Neural crest cell (in vitro differentiated cells): Measurements from ENCODE around the gene SSC4D. TPM values are rescaled to one million over a fixed set of nuclear protein-coding genes. Genes with fewer than 3 reads are reported as not detected.

Experiments used
- DNase-seq: peaks from one replicate; pipeline ENCODE4 v3.0.0; 2021; ENCODE audit warnings: low read depth, mixed read lengths, low spot score
- H3K27ac Mint-ChIP-seq: one replicate; pipeline ENCODE4 v1.8.0; 2021; ENCODE audit warnings: mild to moderate bottlenecking, mixed read lengths; ENCODE audit not compliant: unreplicated experiment
- H3K27me3 Mint-ChIP-seq: 2 replicates; pipeline ENCODE4 v1.8.0; 2021; ENCODE audit warnings: low read depth, mild to moderate bottlenecking, mixed read lengths
- H3K36me3 Mint-ChIP-seq: 2 replicates; pipeline ENCODE4 v1.8.0; 2021; ENCODE audit warnings: low read depth, mild to moderate bottlenecking, mixed read lengths
- H3K4me1 Mint-ChIP-seq: 2 replicates; pipeline ENCODE4 v1.8.0; 2021; ENCODE audit warnings: mixed read lengths
- H3K4me3 Mint-ChIP-seq: one replicate; pipeline ENCODE4 v1.8.0; 2021; ENCODE audit warnings: mild to moderate bottlenecking, mixed read lengths
- H3K9me3 Mint-ChIP-seq: 2 replicates; pipeline ENCODE4 v1.8.0; 2021; ENCODE audit warnings: mixed read lengths
- total RNA-seq: library from RNA; stranded (reverse); gene quantifications from 2 replicates; pipeline ENCODE4 v1.2.1, GENCODE V29; 2021
- TF ChIP-seq, protein P1 (sequence below): fragments of 200-600 bp; sonication (generic); conservative IDR thresholded peaks from 2 replicates; pipeline ENCODE4 v1.5.0; 2021; ENCODE audit warnings: antibody characterized with exemption, mild to moderate bottlenecking

Gene SSC4D
- total RNA-seq, 1 donor from 2014 or later = 1.1 TPM

DNA sequence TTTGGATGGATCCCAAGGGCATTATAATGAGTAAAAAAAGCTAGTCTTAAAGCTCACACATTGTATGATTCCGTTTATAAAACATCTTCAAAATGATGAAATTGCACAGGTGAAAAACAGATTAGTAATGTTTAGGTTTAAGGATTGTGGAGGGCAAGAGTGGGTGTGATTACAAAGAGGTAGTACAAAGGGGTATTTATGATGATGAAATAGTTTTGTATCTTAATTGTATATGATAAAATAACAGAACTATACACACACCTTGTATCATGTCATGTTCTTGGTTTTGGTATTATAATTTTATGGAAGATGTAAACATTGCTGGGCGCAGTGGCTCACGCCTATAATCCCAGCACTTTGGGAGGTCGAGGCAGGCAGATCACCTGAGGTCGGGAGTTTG lies 2.8 kb upstream of the SSC4D start:
- Mint-ChIP-seq H3K4me1 (peaks cover 9% of the 10 kb centered on the region), H3K9me3 (no peaks in the 10 kb centered on the region), H3K27me3 (peaks cover 15% of the 10 kb centered on the region), H3K27ac (no peak overlapping the region), H3K4me3 (no peak overlapping the region), H3K36me3 (no peaks in the 10 kb centered on the region)
- DNase-seq = no peak
- TF ChIP-seq, protein P1, sequence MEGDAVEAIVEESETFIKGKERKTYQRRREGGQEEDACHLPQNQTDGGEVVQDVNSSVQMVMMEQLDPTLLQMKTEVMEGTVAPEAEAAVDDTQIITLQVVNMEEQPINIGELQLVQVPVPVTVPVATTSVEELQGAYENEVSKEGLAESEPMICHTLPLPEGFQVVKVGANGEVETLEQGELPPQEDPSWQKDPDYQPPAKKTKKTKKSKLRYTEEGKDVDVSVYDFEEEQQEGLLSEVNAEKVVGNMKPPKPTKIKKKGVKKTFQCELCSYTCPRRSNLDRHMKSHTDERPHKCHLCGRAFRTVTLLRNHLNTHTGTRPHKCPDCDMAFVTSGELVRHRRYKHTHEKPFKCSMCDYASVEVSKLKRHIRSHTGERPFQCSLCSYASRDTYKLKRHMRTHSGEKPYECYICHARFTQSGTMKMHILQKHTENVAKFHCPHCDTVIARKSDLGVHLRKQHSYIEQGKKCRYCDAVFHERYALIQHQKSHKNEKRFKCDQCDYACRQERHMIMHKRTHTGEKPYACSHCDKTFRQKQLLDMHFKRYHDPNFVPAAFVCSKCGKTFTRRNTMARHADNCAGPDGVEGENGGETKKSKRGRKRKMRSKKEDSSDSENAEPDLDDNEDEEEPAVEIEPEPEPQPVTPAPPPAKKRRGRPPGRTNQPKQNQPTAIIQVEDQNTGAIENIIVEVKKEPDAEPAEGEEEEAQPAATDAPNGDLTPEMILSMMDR = no peak

DNA sequence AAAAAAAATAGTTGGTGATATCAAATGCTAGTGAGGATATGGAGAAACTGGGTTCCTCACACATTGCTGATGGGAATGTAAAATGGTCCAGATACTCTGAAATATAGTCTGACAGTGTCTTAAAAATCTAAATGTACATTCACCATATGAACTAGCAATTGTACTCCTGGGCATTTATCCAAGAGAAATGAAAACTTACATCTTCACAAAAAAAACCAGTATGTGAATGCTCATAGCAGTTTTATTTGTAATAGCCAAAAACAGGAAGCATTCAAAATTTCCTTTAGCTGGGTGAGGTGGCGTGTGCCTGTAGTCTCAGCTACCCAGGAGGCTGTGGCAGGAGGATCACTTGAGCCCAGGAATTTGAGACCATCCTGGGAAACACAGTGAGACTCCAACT lies 2.1 kb upstream of the SSC4D start:
- TF ChIP-seq, protein P1 = no peak
- peaks cover 15% of the 10 kb centered on the region for H3K27me3 Mint-ChIP-seq
- no peak overlapping the region for H3K27ac Mint-ChIP-seq
- no peak overlapping the region for H3K4me3 Mint-ChIP-seq
- H3K4me1 Mint-ChIP-seq = peaks cover 9% of the 10 kb centered on the region
- H3K9me3 Mint-ChIP-seq = no peaks in the 10 kb centered on the region
- H3K36me3 Mint-ChIP-seq = no peaks in the 10 kb centered on the region
- DNase-seq = no peak

DNA sequence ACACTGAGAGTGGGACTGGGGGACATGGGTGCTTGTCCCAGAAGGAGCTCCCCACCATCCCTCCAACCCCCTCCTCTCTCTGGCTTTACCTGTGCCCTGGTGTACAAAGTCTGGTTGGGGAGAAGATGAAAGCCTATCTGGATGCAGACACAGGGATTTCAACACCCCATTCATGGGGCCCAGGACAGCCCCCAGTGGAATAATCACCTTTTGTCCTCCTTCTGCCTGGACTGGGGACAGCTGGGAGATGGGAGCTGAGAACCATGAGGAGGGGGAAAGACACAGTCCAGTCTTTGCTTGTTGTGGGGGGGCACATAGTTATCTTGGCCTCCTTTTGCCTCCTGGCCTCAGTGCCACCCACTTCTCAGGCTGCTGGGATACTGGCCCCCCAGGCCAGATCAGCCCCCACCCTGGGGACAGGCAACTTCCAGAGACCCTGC lies 1.4 kb downstream of the SSC4D start:
- Mint-ChIP-seq H3K27me3 (peaks cover 15% of the 10 kb centered on the region), H3K27ac (peak overlapping the region; percentile 69), H3K4me1 (peaks cover 9% of the 10 kb centered on the region), H3K4me3 (no peak overlapping the region), H3K9me3 (no peaks in the 10 kb centered on the region), H3K36me3 (no peaks in the 10 kb centered on the region)
- TF ChIP-seq, protein P1 = no peak
- DNase-seq = no peak

DNA sequence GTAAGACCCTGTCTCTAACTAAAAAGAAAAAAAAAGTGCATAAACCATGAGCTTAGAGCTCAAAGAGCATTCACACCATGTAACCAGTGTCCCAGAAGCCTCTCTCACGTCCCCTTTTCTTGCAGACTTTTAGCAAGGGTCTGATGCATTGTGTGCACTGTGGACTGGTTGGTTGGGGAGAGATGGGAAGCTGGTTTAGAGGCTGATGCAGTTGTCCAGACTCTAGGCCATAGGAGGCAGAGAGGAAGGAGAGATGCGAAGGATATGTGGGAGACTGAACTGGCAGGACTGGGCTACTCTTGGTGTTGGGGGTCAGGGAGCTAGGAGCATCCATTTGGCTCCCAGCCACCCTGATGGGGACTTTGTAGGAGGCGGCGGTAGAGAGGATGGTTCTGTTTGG lies 1.8 kb downstream of the SSC4D start:
- TF ChIP-seq, protein P1 = no peak
- peaks cover 9% of the 10 kb centered on the region for H3K4me1 Mint-ChIP-seq
- H3K4me3 Mint-ChIP-seq = no peak overlapping the region
- peak overlapping the region; percentile 69 for H3K27ac Mint-ChIP-seq
- H3K9me3 Mint-ChIP-seq = no peaks in the 10 kb centered on the region
- H3K27me3 Mint-ChIP-seq = peaks cover 15% of the 10 kb centered on the region
- DNase-seq = no peak
- no peaks in the 10 kb centered on the region for H3K36me3 Mint-ChIP-seq

DNA sequence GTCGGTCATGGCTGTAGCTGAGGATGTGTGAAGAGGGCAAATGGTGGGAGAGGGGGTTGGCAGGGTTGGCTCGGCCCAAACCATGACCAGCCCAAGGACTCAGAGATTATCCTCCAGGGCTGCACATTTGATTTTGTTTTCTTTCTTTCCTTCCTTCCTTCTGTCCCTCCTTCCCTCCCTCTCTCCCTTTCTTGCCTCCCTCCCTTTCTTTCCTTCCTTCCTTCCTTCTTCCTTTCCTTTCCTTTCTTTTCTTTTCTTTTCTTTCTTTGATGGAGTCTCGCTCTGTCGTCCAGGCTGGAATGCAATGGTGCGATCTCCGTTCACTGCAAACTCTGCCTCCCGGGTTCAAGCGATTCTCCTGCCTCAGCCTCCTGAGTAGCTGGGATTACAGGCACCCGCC lies 3.8 kb downstream of the SSC4D start:
- peaks cover 9% of the 10 kb centered on the region for H3K4me1 Mint-ChIP-seq
- H3K36me3 Mint-ChIP-seq = no peaks in the 10 kb centered on the region
- H3K9me3 Mint-ChIP-seq = no peaks in the 10 kb centered on the region
- no peak overlapping the region for H3K27ac Mint-ChIP-seq
- TF ChIP-seq, protein P1 = no peak
- H3K27me3 Mint-ChIP-seq = peaks cover 8% of the 10 kb centered on the region
- no peak overlapping the region for H3K4me3 Mint-ChIP-seq
- DNase-seq = no peak
